Pericardium fibroblast (primary cell): Measurements from ENCODE around the gene CFAP43. TPM values are rescaled to one million over a fixed set of nuclear protein-coding genes. Genes with fewer than 3 reads are reported as not detected.

Source experiments
- total RNA-seq: library from RNA; depleted of rRNA; stranded (reverse); fragments of >200 nt; gene quantifications from 2 replicates; pipeline ENCODE4 v1.2.3, GENCODE V29; 2015

CFAP43 gene
- 0.12 TPM in 1 of 2 replicates, not detected in the other for total RNA-seq

GRCh38 chr10:104231784-104232612, at the start of gene CFAP43:
Gene CFAP43, minus strand, starts transcription at chr10:104232364. Its CDS starts 118 bp downstream, at chr10:104232246.

GRCh38 chr10:104268713-104269645, 36.8 kb upstream of the CFAP43 start, which contains the start of gene GSTO2:
Gene GSTO2, plus strand, starts transcription at chr10:104269184. Its CDS starts 5,732 bp downstream, at chr10:104274916.

GRCh38 chr10:104254493-104255310, 22.5 kb upstream of the CFAP43 start, which contains the start of gene GSTO1:
Gene GSTO1, plus strand, starts transcription at chr10:104254892. Its CDS starts 37 bp downstream, at chr10:104254929.

GRCh38 chr10:104121485-104122224, 110.5 kb downstream of the CFAP43 start, which contains the start of gene SFR1:
Gene SFR1, plus strand, starts transcription at chr10:104122171. Its CDS starts 13 bp downstream, at chr10:104122184.

GRCh38 chr10:104085801-104086400, 146.3 kb downstream of the CFAP43 start, which contains the start of gene COL17A1:
Gene COL17A1, minus strand, starts transcription at chr10:104085880. Its CDS starts 5,207 bp downstream, at chr10:104080673.

Other genes starting within 250 kb of the CFAP43 start
- 0.23 TPM in 1 of 2 replicates, not detected in the other for gene COL17A1, start 146.5 kb downstream of the CFAP43 start, total RNA-seq
- gene SFR1, start 110.2 kb downstream of the CFAP43 start, total RNA-seq: 4.1 and 4.4 TPM in 2 replicates
- gene GSTO1, start 22.5 kb upstream of the CFAP43 start, total RNA-seq: 99.4 and 100 TPM in 2 replicates
- gene GSTO2, start 36.8 kb upstream of the CFAP43 start, total RNA-seq: 0.23 and 0.51 TPM in 2 replicates
- 26.6 and 28.1 TPM in 2 replicates for gene ITPRIP, start 106.1 kb upstream of the CFAP43 start, total RNA-seq
- gene CFAP58, start 121.5 kb upstream of the CFAP43 start, total RNA-seq: 0.23 and 0.26 TPM in 2 replicates